ENCODE data around the gene TLR10.

DNA sequence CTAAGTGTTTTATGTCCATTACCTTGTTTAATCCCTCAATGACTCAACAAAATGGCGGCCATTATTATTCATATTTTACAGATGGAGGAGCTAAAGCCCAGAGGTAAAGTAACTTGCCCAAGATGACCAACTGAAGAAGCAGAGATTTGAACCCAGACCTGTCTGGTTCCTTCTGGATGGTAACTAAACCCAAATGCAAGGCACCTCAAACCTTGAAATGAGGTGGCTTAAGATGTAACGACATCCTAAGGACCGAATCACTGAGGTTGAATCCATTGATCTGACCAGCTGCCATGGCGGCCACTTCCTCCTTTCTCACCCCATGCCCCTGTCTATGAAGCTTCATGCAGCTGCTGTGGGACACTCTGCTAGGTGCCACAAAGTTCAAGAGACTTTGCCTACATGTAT, 932 bp downstream of the TLR10 start:
- TF ChIP-seq, protein P1, sequence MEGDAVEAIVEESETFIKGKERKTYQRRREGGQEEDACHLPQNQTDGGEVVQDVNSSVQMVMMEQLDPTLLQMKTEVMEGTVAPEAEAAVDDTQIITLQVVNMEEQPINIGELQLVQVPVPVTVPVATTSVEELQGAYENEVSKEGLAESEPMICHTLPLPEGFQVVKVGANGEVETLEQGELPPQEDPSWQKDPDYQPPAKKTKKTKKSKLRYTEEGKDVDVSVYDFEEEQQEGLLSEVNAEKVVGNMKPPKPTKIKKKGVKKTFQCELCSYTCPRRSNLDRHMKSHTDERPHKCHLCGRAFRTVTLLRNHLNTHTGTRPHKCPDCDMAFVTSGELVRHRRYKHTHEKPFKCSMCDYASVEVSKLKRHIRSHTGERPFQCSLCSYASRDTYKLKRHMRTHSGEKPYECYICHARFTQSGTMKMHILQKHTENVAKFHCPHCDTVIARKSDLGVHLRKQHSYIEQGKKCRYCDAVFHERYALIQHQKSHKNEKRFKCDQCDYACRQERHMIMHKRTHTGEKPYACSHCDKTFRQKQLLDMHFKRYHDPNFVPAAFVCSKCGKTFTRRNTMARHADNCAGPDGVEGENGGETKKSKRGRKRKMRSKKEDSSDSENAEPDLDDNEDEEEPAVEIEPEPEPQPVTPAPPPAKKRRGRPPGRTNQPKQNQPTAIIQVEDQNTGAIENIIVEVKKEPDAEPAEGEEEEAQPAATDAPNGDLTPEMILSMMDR (IDR thresholded peaks at IDR 0.05; ENCODE audit: low read depth, low read length): no peak
- no peak for TF ChIP-seq EZH2phosphoT487 (IDR thresholded peaks at IDR 0.05; ENCODE audit: low read depth)

Data from OCI-LY3 (cell line).